NCI-H1436 (cell line): Measurements from ENCODE around the gene ARGFX.
"Not testable (repeated sequence)": the region's sequence is repeated elsewhere in the genome, so short reads cannot be mapped to it uniquely, and the experiment has no call there.

Experiments used
- DNase-seq: peaks from one replicate; lab custom pipeline; 2025; lab: John Stamatoyannopoulos, UW

ARGFX gene

DNA sequence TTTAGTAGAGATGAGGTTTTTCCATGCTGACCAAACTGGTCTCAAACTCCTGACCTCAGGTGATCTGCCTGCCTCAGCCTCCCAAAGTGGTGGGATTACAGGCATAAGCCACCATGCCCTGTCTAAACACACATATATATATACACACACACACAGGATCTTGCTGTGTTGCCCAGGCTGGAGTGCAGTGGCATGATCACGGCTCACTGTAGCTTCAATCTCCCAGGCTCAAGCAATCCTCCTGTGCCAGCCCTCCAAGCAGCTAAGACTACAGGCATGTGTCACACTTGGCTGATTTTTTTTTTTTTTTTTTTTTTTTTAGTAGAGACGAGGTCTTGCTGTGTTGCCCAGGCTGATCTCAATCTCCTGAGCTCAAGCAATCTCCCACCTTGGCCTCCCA is 32.2 kb downstream of the ARGFX start:
- DNase-seq = not testable (repeated sequence)

DNA sequence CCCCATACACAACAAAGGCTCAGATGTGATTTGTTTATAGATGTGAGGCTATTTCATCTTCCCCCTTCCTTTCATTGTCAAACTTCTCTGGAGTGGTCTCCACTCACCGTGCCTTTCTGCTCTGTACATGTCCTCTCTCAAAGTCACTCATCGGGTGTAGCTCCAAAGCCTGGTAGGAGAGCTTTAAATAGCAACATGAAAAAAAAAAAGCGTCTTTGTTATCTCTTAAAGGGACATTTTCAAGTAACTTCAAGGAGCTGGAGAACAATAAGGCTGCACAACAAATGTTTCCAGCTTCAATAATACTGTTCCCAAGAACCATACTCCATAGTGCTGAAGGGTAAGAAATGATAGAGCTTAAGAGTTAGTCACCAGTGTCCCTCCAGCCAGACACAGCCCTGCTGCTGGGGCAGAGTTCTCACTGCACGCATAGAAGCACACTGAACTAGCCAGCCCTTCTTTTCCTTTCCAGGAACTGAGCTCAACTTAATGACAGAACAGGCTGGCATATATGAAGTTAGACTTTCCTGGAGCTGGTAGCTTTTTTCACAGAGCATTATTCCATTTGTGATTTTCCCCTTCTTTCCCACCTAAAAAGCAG is 33.6 kb downstream of the ARGFX start:
- no peak for DNase-seq

DNA sequence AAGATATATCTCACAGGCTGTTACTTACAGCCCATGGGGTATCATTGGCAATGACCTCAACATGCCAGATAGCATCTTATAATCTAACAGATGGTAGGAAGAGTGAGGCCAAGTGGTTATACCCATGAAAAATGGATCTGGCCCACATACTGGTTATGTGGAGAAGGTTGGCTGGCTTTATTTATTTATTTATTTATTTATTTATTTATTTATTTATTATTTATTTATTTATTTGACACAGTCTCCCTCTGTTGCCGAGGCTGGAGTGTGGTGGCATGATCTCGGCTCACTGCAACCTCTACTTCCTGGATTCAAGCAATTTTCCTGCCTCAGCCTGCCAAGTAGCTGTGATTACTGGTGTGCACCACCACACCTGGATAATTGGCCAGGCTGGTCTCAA is 37.0 kb downstream of the ARGFX start:
- DNase-seq = no peak

DNA sequence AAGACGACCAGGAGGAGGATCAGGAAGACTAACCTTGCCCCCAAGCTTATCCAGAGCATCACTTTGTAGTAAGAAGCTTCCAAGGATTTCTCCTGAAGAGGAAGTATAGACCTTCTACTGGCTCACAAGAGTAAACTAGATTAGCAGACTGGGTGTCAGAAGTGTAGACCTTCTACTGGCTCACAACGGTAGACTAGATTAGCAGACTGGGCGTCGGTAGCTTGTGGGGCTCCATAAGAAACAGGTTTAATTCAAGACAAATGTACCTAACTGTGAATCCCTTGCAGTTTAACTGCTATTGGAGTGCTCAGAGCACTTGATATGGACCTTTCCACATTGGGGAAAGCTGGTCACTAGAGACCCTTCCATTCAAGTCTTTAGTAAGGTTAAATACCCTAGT is 38.4 kb downstream of the ARGFX start:
- DNase-seq = no peak
